GM18868 (cell line): ENCODE results near the gene SLC22A12.

Experiments
- ATAC-seq: cut with Tn5 transposase; IDR thresholded peaks from one replicate; pipeline ENCODE4 v1.9.1; 2021; ENCODE audit warnings: mild to moderate bottlenecking, moderate library complexity; ENCODE audit not compliant: unreplicated experiment

SLC22A12 gene

GRCh38 chr11:64642871-64643255, 51.8 kb downstream of the SLC22A12 start:
- no peak for ATAC-seq

- no peak for ATAC-seq
Measured at GRCh38 chr11:64643256-64643881, 52.3 kb downstream of the SLC22A12 start.

- no peak for ATAC-seq
Measured at GRCh38 chr11:64643920-64644646, 53.1 kb downstream of the SLC22A12 start.

- ATAC-seq: no peak
Measured at GRCh38 chr11:64644647-64645275, 53.7 kb downstream of the SLC22A12 start.

- ATAC-seq: no peak
Measured at GRCh38 chr11:64647019-64647779, 56.2 kb downstream of the SLC22A12 start.

- ATAC-seq: no peak
Measured at GRCh38 chr11:64648551-64648950, 57.5 kb downstream of the SLC22A12 start.

- ATAC-seq: no peak
Measured at GRCh38 chr11:64649291-64649697, 58.3 kb downstream of the SLC22A12 start.

- ATAC-seq: no peak
Measured at GRCh38 chr11:64650923-64651523, 60.0 kb downstream of the SLC22A12 start.
